Glutamatergic neuron (in vitro differentiated cells): ENCODE measurements around the gene AP3D1. TPM values are rescaled to one million over a fixed set of nuclear protein-coding genes. Genes with fewer than 3 reads are reported as not detected.

Source experiments
- DNase-seq: peaks from one replicate; pipeline ENCODE4 v3.0.0; 2022
- H3K27ac Mint-ChIP-seq: one replicate; pipeline ENCODE4 v1.8.0; 2020; ENCODE audit warnings: mild to moderate bottlenecking, mixed read lengths, inconsistent platforms; ENCODE audit not compliant: unreplicated experiment
- H3K27me3 Mint-ChIP-seq: one replicate; pipeline ENCODE4 v1.8.0; 2020; ENCODE audit warnings: mild to moderate bottlenecking, moderate library complexity, mixed read lengths, inconsistent platforms; ENCODE audit not compliant: unreplicated experiment
- H3K36me3 Mint-ChIP-seq: one replicate; pipeline ENCODE4 v1.8.0; 2020; ENCODE audit warnings: mild to moderate bottlenecking, mixed read lengths, inconsistent platforms; ENCODE audit not compliant: unreplicated experiment
- H3K4me1 Mint-ChIP-seq: one replicate; pipeline ENCODE4 v1.8.0; 2020; ENCODE audit warnings: mild to moderate bottlenecking, low read depth, mixed read lengths, inconsistent platforms; ENCODE audit not compliant: unreplicated experiment
- H3K4me3 Mint-ChIP-seq: one replicate; pipeline ENCODE4 v1.8.0; 2020; ENCODE audit warnings: mild to moderate bottlenecking, mixed read lengths, inconsistent platforms; ENCODE audit not compliant: unreplicated experiment
- H3K9me3 Mint-ChIP-seq: one replicate; pipeline ENCODE4 v1.8.0; 2020; ENCODE audit warnings: mild to moderate bottlenecking, moderate library complexity, mixed read lengths, inconsistent platforms; ENCODE audit not compliant: unreplicated experiment
- CTCF ChIP-seq: fragments of 200-600 bp; sonication (generic); IDR thresholded peaks from one replicate; pipeline ENCODE4 v1.5.0; 2021; ENCODE audit not compliant: partially characterized antibody, unreplicated experiment
- total RNA-seq: library from RNA; stranded (reverse); fragmentation: NEBNext Ultra II Directional; extraction: Animal tissue kit (Norgen Biotek cat#: 25700); gene quantifications from one replicate; pipeline ENCODE4 v1.2.1, GENCODE V29; 2021; ENCODE audit not compliant: unreplicated experiment

Gene AP3D1
- total RNA-seq, 1 donor from 2014 or later, result 133 TPM

- no peak for TF ChIP-seq CTCF
- no peak for DNase-seq
- Mint-ChIP-seq H3K4me3 (peak overlapping the region; percentile 55), H3K4me1 (peaks cover 4% of the 10 kb centered on the region), H3K27me3 (peaks cover 2% of the 10 kb centered on the region), H3K9me3 (peaks cover 2% of the 10 kb centered on the region), H3K27ac (no peak overlapping the region), H3K36me3 (no peaks in the 10 kb centered on the region)
These were observed 99.3 kb downstream of the AP3D1 start for GRCh38 chr19:2051773-2052704.

- TF ChIP-seq CTCF, result peak; percentile 69
- H3K27ac Mint-ChIP-seq, result no peak within 1 kb of the TSS
- peaks cover 4% of the 10 kb centered on the region for H3K4me1 Mint-ChIP-seq
- peak; percentile 96 for DNase-seq
- no peaks in the 10 kb centered on the region for H3K36me3 Mint-ChIP-seq
- H3K27me3 Mint-ChIP-seq, result peaks cover 2% of the 10 kb centered on the region
- H3K9me3 Mint-ChIP-seq, result peaks cover 2% of the 10 kb centered on the region
- H3K4me3 Mint-ChIP-seq, result peak within 1 kb of the TSS; percentile 93
These were observed 100.2 kb downstream of the AP3D1 start, which contains the start of gene MKNK2 for GRCh38 chr19:2050991-2051772. TSS of gene MKNK2 (minus strand) at chr19:2051244. CDS start at chr19:2050851, 393 bp downstream.

Other genes starting within 250 kb of the AP3D1 start
- 10.9 TPM for gene ADAT3, start 246.2 kb downstream of the AP3D1 start, total RNA-seq
- 66.3 TPM for gene SCAMP4, start 246.2 kb downstream of the AP3D1 start, total RNA-seq
- gene CSNK1G2, start 210.4 kb downstream of the AP3D1 start, total RNA-seq, result 104 TPM
- 70.4 TPM for gene BTBD2, start 135.9 kb downstream of the AP3D1 start, total RNA-seq
- gene MKNK2, start 100.3 kb downstream of the AP3D1 start, total RNA-seq, result 149 TPM
- 66.0 TPM for gene MOB3A, start 55.2 kb downstream of the AP3D1 start, total RNA-seq
- gene IZUMO4, start 54.7 kb downstream of the AP3D1 start, total RNA-seq, result 10.6 TPM
- gene DOT1L, start 12.4 kb upstream of the AP3D1 start, total RNA-seq, result 71.4 TPM
- gene PLEKHJ1, start 84.8 kb upstream of the AP3D1 start, total RNA-seq, result 164 TPM
- gene SF3A2, start 85.3 kb upstream of the AP3D1 start, total RNA-seq, result 101 TPM
- gene AMH, start 97.8 kb upstream of the AP3D1 start, total RNA-seq, result 11.0 TPM
- gene JSRP1, start 104.9 kb upstream of the AP3D1 start, total RNA-seq, result not detected
- gene PEAK3, start 130.6 kb upstream of the AP3D1 start, total RNA-seq, result not detected
- 0.25 TPM for gene LINGO3, start 156.6 kb upstream of the AP3D1 start, total RNA-seq
- gene LSM7, start 177.0 kb upstream of the AP3D1 start, total RNA-seq, result 105 TPM
- gene SPPL2B, start 177.1 kb upstream of the AP3D1 start, total RNA-seq, result 166 TPM
- gene TMPRSS9, start 208.7 kb upstream of the AP3D1 start, total RNA-seq, result 0.29 TPM